Measurements from ENCODE around the gene AFAP1L1. TPM values are rescaled to one million over a fixed set of nuclear protein-coding genes. Genes with fewer than 3 reads are reported as not detected.

Gene AFAP1L1
- polyA plus RNA-seq, 1 experiment: 1.8 TPM

DNA sequence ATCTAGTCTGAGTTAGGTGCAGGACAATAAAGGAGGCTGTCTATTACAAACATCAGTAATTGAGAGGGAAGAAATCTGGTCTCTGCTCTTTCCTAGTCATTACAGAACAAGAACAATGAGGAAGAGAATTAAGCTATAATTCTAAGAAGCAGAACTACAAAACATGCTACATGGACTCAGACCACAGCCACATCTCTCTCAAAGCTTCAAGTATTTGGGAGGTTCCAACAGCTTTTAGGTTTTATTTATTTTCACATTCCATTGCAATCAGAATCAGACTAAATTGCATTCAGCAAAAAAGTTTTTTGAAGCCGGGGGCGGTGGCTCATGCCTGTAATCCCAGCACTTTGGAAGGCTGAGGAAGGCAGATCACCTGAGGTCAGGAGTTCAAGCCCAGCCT, 72.5 kb downstream of the AFAP1L1 start:
- TF ChIP-seq, protein P1, sequence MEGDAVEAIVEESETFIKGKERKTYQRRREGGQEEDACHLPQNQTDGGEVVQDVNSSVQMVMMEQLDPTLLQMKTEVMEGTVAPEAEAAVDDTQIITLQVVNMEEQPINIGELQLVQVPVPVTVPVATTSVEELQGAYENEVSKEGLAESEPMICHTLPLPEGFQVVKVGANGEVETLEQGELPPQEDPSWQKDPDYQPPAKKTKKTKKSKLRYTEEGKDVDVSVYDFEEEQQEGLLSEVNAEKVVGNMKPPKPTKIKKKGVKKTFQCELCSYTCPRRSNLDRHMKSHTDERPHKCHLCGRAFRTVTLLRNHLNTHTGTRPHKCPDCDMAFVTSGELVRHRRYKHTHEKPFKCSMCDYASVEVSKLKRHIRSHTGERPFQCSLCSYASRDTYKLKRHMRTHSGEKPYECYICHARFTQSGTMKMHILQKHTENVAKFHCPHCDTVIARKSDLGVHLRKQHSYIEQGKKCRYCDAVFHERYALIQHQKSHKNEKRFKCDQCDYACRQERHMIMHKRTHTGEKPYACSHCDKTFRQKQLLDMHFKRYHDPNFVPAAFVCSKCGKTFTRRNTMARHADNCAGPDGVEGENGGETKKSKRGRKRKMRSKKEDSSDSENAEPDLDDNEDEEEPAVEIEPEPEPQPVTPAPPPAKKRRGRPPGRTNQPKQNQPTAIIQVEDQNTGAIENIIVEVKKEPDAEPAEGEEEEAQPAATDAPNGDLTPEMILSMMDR (IDR thresholded peaks at IDR 0.05; ENCODE audit: low read depth, low read length): no peak
- H3K4me3 ChIP-seq (ENCODE audit: low read depth, low read length): no peak overlapping the region; the same call in 1 of the 2 replicates
- H3K27ac ChIP-seq (ENCODE audit: low read depth, low read length): no peak overlapping the region
- CTCF ChIA-PET: interaction anchor here (1.0 to 3.1 kb wide), 12 partner anchors 8 to 221 kb away, joined by 3 to 12 read pairs (median 5); partner anchors contain the start of gene PCYOX1L
- DNase-seq (ENCODE audit: low read depth, low spot score): no peak
- no peaks in the 10 kb centered on the region for H3K27me3 ChIP-seq (ENCODE audit: control insufficient read depth, insufficient read depth, low read length)
- POLR2A ChIA-PET: interaction anchor here (2.3 kb wide), 1 partner anchor 19 kb away, joined by 6 read pairs; no protein-coding TSS in a partner anchor
- no peaks in the 10 kb centered on the region for H3K9me3 ChIP-seq (ENCODE audit: control insufficient read depth, insufficient read depth, low read length)

DNA sequence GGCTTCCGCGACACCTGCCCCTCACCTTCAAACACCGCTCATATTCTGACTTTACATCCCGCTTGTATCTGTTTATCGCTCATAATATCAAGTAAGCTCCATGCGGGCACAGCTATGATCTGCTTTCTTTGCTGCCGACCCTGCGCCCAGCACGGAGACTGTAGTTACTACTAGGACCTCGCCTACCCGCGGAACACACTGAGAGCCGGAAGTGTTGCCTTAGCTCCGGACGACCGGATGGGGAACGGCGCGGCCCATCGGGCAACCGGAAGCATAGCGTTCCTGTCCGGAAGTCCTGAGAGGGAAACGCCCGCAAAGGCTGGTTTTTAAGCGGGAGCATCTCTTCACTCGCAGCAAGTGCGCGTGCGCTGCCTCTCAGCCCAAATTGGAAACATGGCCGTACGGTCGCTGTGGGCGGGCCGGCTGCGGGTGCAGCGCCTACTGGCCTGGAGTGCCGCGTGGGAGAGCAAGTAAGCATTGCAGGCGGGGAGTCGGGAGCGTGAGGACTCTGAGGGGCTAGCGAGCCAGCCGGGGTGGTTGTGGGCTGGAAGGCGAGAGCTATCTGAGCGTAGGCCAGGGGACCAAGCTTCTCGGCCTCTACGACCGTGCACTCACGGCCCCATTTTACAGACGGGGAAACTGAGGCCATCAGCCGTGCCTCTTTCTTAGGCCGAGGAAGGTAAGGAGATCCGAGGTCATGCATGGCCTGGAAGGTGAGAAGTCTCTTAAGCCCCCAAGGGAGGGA, 73.7 kb downstream of the AFAP1L1 start, which contains the start of gene GRPEL2:
GRPEL2 (plus strand) TSS at position 353 of the 745 bp plus-strand sequence; CDS start at position 394, 41 bp downstream.
- Histone ChIP-seq H3K9me3 (ENCODE audit: control insufficient read depth, insufficient read depth, low read length) (no peaks in the 10 kb centered on the region), H3K27ac (ENCODE audit: low read depth, low read length) (peak within 1 kb of the TSS; percentile 88), H3K4me3 (ENCODE audit: low read depth, low read length) (peak within 1 kb of the TSS; percentile 98), H3K27me3 (ENCODE audit: control insufficient read depth, insufficient read depth, low read length) (no peaks in the 10 kb centered on the region)
- peak; percentile 94 for DNase-seq (ENCODE audit: low read depth, low spot score)
- TF ChIP-seq, protein P1 (IDR thresholded peaks at IDR 0.05; ENCODE audit: low read depth, low read length): 0 out of 2 replicates have a peak, but pooled peaks have one; percentile 5
- ChIA-PET POLR2A (interaction anchor here (0.5 to 2.3 kb wide), 8 partner anchors 12 to 89 kb away, joined by 3 to 6 read pairs (median 4); partner anchors contain the start of gene PCYOX1L), CTCF (interaction anchor here (1.0 to 3.1 kb wide), 12 partner anchors 10 to 220 kb away, joined by 3 to 12 read pairs (median 5); partner anchors contain the start of gene PCYOX1L)

DNA sequence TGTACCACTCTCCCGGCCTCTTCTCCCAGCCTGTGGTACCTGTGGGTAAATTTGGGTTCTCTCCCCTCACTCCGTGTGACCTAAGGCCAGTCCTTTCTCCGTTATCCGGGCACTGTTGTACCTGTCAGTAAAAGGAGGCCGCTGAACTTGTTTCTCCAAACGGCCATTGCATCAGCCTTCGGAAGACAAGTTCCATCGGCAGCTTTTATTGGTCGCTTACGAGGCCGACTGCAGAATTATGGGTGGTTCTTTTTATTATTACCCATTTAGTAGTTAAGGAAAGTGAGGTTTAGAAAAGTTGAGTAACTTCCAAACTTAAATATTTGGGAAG, 74.2 kb downstream of the AFAP1L1 start:
- H3K4me3 ChIP-seq (ENCODE audit: low read depth, low read length): peak overlapping the region; percentile 98
- CTCF ChIA-PET: interaction anchor here (1.8 to 3.1 kb wide), 2 partner anchors 22 to 80 kb away, joined by 7 to 12 read pairs; no protein-coding TSS in a partner anchor
- POLR2A ChIA-PET: interaction anchor here (1.2 to 2.3 kb wide), 4 partner anchors 12 to 89 kb away, joined by 3 to 6 read pairs (median 6); partner anchors contain the start of gene PCYOX1L
- H3K9me3 ChIP-seq (ENCODE audit: control insufficient read depth, insufficient read depth, low read length): no peaks in the 10 kb centered on the region
- no peak for DNase-seq (ENCODE audit: low read depth, low spot score)
- no peaks in the 10 kb centered on the region for H3K27me3 ChIP-seq (ENCODE audit: control insufficient read depth, insufficient read depth, low read length)
- peak overlapping the region; percentile 88 for H3K27ac ChIP-seq (ENCODE audit: low read depth, low read length)
- TF ChIP-seq, protein P1 (IDR thresholded peaks at IDR 0.05; ENCODE audit: low read depth, low read length): no peak

DNA sequence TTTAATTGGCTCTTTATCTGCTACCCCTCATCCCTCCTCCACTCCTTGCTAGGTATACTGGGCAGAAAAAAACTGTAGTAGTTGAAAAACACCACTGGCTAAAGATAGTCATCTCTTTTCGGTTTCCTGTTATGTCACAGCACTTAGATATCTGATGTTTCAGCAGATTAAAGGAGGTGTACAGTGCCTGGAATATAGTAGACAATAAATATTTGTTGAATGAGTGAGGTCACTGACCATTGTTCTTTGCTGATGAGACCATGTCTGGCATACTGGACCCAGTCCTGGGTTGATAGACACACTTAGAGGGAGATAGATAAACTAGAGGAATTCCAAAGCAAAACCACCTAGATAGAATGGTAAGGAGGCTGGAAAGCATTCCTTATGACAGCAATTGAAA, 76.9 kb downstream of the AFAP1L1 start:
- no peak for DNase-seq (ENCODE audit: low read depth, low spot score)
- ChIA-PET CTCF (no interaction called here), POLR2A (no interaction called here)
- Histone ChIP-seq H3K27ac (ENCODE audit: low read depth, low read length) (no peak overlapping the region), H3K9me3 (ENCODE audit: control insufficient read depth, insufficient read depth, low read length) (no peaks in the 10 kb centered on the region), H3K4me3 (ENCODE audit: low read depth, low read length) (no peak overlapping the region), H3K27me3 (ENCODE audit: control insufficient read depth, insufficient read depth, low read length) (no peaks in the 10 kb centered on the region)
- TF ChIP-seq, protein P1 (IDR thresholded peaks at IDR 0.05; ENCODE audit: low read depth, low read length): no peak

DNA sequence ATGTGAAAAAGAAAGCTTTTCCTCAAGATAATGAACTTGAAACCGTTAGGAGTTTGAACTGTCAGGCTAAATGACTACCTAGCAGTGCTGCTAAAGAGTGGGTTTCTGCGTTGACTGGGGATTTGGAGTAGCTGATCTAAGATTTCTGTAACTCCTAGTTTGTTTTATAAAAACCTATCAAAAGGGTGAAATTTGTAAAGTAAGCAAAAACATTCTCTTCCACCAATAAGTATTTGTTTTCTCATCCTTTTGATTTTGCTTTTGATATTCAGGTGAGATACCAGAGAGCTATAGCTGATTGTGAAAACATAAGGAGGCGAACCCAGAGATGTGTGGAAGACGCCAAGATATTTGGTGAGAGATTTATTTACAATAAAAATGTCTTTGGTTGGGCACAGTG, 77.7 kb downstream of the AFAP1L1 start:
- POLR2A ChIA-PET: interaction anchor here (0.7 kb wide), 1 partner anchor 168 kb away, joined by 3 read pairs; no protein-coding TSS in a partner anchor
- TF ChIP-seq, protein P1 (IDR thresholded peaks at IDR 0.05; ENCODE audit: low read depth, low read length): no peak
- no peak for DNase-seq (ENCODE audit: low read depth, low spot score)
- no peak overlapping the region for H3K27ac ChIP-seq (ENCODE audit: low read depth, low read length)
- H3K4me3 ChIP-seq (ENCODE audit: low read depth, low read length): no peak overlapping the region
- CTCF ChIA-PET: no interaction called here
- H3K9me3 ChIP-seq (ENCODE audit: control insufficient read depth, insufficient read depth, low read length): no peaks in the 10 kb centered on the region
- no peaks in the 10 kb centered on the region for H3K27me3 ChIP-seq (ENCODE audit: control insufficient read depth, insufficient read depth, low read length)
